HG03469 (cell line): Measurements from ENCODE around the gene CELF5.
A peak's percentile ranks its signal among the peaks of the same experiment; 100 is the strongest.

Experiments
- ATAC-seq: cut with Tn5 transposase; IDR thresholded peaks from one replicate; pipeline ENCODE4 v1.9.1; 2021; ENCODE audit warnings: mild to moderate bottlenecking, moderate library complexity, moderate number of reproducible peaks; ENCODE audit not compliant: unreplicated experiment

CELF5 gene

DNA sequence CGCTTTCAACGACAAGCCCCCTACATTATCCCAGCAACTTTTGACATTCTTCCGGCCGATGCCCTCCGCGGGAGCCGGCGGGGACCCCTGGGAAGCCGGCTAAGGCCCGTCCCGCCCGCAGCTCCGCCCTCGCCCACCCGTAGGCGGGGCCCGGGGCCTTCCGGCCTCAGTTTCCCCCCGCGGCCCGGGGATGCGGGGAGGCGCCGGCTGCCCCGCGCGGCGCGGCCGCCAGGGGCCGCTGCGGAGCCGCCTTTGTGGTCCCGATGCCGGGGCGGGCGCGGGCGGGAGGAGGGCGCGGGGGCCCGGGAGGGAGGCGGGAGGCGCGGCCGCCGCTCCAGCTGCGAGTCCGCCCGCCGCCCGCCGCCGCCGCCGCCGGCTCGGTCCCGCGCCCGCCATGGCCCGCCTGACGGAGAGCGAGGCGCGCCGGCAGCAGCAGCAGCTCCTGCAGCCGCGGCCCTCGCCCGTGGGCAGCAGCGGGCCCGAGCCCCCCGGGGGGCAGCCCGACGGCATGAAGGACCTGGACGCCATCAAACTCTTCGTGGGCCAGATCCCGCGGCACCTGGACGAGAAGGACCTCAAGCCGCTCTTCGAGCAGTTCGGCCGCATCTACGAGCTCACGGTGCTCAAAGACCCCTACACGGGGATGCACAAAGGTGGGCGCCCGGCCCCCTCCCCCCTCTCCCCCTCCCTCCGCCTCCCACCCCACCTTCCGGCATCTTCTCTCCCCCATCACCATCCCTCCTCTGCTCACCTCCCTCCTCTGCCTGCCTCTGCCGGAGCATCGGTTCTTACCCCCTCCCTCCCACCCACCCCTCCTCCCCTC lies at the start of gene CELF5:
Gene CELF5, plus strand, starts transcription at position 316 of the 823 bp plus-strand sequence. Its CDS starts 79 bp downstream, at position 395.
- no peak for ATAC-seq

DNA sequence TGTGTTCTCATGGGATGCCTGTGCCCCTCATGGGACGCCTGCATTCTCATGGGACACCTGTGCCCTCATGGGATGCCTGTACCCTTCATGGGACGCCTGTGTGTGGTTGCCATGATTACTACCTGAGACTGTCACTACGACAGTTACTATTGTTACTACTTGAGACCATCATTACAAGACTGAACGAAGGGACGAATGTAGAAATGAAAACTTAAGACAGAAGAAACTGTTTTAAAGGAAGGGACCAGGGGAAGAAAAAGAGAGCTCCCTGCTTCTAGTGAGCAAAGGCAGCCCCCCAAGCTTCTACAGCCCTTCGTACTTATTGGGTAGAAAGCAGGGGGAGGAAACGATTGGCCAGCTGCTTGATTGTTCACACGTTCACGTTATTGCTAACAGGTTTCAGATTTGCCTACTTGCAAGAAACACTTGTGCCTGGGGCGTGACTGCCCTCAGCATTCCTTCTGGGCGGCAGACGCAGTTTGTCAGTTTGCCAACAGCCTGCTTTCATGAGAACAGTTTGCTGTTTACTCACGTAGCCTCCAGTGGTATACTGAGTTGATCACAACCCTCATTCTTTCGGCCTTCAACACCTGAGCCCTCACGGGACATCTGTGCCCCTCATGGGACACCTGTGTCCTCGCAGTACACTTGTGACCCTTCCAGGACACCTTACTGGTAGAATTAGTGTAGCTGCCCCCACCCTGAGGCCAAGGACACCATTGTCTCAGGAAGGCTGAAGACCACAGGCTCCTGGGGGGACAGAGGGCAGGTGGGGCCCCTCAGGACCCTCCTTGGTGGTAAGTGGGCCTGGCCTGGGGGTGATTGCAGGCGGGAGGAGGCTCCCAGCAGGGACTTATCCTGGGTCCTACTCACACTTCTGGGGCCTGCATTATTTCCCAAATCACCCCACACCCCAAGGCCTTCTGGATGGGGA lies 48.4 kb upstream of the CELF5 start:
- no peak for ATAC-seq

DNA sequence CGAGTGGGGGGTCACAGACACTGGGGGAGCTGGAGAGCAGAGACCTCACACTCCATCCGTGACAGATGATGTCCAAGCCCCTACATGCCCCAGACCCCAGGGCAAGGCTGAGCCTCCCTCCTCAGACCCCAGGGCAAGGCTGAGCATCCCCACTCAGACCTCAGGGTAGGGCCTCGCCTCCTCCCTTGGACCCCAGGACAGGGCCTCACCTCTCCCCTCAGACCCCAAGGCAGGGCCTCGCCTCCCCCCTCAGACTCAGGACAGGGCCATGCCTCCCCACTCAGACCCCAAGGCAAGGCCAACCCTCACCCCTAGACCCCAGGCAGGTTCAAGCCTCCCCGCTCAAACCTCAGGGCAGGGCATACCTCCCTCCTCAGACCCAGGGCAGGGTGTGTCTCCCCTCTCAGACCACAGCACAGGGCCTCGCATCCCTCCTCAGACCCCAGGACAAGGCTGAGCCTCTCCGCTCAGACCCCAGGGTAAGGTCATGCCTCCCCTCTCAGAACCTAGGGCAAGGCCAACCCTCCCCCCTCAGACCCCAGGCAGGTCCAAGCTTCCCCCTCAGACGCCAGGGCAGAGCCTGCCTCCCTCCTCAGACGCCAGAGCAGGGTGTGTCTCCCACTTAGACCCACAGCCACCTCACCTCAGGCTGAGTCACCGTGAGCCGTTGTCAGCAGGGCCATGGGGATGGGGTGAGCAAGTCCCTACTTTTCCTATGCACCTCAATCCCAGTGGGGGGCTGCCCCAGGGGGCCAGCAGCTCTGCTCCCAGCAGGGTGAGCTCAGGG lies 47.6 kb upstream of the CELF5 start:
- no peak for ATAC-seq

DNA sequence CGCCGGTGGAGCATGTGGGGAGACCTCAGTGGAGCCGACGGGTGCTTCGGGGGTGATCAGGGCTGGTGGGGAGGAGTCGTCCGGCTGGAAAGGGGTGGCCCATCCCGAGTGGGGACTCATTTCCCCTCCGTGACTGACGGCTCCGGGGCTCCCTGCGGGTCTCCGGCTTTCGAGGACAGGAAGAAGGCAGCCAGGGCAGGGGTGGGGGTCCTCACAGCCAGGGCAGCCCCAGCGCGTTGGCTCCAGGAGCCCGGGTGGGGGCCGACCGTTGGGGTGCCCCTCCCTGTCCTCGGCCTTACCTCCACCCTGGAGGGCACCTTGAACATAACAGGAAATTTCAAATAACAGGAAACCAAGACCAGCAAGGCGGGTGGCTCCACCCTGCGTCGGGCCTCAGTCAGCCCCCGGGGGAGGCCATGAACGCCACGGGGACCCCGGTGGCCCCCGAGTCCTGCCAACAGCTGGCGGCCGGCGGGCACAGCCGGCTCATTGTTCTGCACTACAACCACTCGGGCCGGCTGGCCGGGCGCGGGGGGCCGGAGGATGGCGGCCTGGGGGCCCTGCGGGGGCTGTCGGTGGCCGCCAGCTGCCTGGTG lies 46.0 kb upstream of the CELF5 start, which contains the start of gene S1PR4:
Gene S1PR4, plus strand, starts transcription at position 393 of the 596 bp plus-strand sequence. Its CDS starts 24 bp downstream, at position 417.
- ATAC-seq = no peak

DNA sequence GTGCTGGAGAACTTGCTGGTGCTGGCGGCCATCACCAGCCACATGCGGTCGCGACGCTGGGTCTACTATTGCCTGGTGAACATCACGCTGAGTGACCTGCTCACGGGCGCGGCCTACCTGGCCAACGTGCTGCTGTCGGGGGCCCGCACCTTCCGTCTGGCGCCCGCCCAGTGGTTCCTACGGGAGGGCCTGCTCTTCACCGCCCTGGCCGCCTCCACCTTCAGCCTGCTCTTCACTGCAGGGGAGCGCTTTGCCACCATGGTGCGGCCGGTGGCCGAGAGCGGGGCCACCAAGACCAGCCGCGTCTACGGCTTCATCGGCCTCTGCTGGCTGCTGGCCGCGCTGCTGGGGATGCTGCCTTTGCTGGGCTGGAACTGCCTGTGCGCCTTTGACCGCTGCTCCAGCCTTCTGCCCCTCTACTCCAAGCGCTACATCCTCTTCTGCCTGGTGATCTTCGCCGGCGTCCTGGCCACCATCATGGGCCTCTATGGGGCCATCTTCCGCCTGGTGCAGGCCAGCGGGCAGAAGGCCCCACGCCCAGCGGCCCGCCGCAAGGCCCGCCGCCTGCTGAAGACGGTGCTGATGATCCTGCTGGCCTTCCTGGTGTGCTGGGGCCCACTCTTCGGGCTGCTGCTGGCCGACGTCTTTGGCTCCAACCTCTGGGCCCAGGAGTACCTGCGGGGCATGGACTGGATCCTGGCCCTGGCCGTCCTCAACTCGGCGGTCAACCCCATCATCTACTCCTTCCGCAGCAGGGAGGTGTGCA lies 45.3 kb upstream of the CELF5 start:
- ATAC-seq = no peak

DNA sequence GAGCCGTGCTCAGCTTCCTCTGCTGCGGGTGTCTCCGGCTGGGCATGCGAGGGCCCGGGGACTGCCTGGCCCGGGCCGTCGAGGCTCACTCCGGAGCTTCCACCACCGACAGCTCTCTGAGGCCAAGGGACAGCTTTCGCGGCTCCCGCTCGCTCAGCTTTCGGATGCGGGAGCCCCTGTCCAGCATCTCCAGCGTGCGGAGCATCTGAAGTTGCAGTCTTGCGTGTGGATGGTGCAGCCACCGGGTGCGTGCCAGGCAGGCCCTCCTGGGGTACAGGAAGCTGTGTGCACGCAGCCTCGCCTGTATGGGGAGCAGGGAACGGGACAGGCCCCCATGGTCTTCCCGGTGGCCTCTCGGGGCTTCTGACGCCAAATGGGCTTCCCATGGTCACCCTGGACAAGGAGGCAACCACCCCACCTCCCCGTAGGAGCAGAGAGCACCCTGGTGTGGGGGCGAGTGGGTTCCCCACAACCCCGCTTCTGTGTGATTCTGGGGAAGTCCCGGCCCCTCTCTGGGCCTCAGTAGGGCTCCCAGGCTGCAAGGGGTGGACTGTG lies 44.6 kb upstream of the CELF5 start:
- no peak for ATAC-seq

DNA sequence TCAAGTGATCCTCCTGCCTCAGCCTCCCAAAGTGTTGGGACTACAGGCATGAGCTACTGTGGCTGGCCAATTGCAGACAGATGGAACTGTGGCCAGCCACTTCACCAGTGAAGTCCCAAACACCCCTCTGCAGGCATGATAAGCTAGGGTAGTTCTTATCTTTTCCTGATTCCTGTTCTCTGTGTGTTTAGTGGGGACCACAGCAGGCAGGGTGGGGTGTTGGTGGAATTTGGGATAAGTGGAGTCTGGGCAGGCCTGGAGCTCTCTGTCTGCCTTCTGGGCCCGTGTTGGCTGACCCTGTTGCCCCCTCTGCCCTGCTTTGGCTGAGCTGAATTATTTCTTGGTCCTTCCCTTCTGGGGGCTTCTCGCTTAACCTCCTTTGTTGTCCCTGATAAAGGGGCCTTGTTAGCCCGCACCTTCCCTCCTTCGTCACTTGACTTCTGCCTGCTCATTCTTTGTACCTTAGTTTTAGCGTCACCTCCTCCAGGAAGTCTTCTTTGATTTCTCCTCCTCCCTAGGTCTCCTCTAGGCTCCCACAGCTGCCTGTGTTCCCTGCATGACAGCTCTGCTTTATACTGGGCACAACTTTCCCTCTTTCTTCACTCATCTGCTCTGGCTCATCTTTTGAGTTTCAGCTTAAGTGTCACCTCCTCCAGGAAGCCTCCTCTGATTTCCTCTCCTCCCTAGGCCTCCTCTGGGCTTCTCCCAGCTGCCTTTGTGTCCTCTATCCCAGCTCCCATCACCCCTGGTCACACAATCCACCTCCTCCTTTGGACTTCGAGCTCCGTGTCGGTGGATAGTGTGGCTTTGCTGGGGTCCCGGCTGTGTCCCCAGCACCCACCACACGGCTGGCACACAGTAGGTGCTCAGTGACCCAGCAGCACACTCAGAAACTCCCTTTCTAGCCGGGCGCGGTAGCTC lies 40.5 kb upstream of the CELF5 start:
- no peak for ATAC-seq

DNA sequence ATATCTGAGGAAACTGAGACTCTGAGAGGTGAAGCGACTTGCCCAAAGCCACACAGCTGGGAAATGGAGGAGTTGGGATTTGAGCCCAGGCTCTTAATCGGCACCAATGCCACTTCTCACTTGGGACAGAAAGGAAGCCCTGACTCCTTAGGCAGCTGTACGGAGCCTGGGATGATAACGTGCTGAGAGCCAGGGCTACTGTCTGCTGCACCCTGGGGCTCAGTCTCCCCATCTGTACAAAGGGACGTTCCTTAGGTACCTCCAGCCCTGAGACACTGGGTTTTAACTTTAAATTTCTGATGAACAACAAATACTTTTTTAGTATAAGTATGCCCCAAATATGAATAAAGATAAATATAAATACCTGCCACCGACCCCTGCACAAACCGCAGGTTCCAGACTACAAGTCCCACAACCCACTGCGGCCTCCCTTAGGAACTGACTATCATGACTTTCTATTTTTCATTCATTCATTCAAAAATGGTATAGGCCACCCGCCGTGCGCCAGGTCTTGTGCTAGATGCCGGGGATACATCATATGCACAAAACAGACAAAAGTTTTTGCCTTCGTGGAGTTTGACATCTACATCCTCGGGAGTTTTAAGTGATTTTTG lies 39.5 kb upstream of the CELF5 start:
- ATAC-seq = peak; percentile 7

DNA sequence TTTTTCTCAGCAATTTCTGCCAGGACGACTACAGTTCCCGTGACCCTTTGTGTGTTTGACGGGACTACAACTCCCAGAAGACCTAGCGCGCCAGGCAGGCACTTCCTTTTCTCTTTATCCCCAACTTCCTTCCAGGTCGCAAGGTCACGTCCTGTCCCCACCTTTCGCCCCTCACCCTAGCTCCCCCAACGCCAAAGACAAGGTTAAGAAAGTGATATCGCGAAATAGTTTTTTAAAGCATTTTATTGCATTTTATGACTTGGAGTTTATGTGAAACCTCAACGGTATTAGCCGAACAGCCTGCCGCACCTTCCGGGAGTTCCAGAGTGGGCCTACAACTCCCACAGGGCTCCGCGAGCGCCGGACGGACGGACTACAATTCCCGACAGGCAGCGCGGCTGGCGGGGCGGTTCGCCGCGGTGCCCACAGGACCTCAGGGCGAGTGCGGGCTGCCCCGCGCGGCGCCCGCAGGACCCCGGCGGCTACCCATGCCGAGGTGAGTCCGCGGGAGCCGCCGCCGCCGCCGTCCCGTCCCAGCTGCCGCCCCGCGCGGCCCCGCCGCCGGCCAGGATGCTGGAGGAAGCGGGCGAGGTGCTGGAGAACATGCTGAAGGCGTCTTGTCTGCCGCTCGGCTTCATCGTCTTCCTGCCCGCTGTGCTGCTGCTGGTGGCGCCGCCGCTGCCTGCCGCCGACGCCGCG lies 38.9 kb upstream of the CELF5 start, which contains the start of gene NCLN:
Gene NCLN, plus strand, starts transcription at position 470 of the 699 bp plus-strand sequence. Its CDS starts 101 bp downstream, at position 571.
- peak; percentile 50 for ATAC-seq

DNA sequence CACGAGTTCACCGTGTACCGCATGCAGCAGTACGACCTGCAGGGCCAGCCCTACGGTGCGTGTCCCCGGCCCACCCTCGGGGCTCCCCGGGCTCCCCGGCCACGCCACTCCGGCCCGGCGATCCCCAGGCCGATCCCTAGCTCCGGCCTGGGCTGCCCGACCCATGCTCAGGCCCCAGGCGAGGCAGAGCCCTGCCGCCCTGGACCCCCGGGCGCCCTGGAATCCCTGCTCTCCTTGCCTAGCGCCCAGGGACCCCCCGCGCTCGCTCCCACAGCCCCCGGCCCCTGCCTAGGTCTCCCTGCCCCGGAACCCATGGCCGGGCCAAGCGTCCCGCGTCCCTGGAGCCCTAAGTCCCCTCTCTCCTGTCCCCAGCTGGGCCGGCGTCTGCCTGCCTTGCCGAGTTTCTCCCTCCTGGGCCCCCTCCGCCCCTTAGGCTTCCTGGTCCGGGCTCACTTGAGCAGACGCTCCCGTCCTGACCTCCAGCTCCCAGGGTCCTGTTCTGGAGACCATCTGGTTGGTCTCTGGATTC lies 38.2 kb upstream of the CELF5 start:
- peak; percentile 20 for ATAC-seq

DNA sequence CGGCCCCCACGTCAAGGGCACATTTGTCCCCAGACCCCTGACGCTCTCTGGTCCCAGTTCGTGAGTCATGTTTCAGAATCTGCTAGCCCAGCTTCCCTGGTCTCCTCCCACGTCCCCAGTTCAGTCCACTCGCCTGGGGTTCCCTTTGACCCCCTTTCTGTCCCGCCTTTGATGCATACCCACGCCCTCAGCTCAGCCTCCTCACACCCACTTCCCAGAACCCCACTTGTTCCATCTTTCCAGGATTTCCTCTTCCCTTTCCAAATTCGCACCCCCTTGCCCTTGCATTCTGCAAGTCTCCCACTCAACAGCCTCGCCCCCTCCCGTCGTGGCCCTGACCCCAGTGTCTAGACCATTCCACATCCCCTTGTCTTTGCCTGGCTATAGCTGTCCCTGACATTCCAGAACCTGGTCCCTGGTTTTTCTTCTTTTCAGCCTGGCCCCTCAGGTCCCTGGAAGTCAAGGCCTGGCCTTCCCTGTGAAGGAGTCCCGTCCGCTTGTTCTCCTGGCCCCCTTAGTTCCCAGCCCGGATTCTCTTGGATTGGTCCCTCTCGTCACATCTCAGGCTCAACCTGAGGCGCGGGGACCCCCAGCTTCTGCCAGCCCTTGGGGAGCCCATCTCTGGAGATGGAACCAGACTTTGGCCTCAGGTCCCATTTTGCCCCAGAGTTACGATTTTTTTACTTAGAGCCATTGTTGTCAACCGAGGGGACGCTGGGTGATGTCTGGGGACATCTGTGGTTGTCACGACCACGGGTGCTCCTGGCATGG lies 37.4 kb upstream of the CELF5 start:
- no peak for ATAC-seq

DNA sequence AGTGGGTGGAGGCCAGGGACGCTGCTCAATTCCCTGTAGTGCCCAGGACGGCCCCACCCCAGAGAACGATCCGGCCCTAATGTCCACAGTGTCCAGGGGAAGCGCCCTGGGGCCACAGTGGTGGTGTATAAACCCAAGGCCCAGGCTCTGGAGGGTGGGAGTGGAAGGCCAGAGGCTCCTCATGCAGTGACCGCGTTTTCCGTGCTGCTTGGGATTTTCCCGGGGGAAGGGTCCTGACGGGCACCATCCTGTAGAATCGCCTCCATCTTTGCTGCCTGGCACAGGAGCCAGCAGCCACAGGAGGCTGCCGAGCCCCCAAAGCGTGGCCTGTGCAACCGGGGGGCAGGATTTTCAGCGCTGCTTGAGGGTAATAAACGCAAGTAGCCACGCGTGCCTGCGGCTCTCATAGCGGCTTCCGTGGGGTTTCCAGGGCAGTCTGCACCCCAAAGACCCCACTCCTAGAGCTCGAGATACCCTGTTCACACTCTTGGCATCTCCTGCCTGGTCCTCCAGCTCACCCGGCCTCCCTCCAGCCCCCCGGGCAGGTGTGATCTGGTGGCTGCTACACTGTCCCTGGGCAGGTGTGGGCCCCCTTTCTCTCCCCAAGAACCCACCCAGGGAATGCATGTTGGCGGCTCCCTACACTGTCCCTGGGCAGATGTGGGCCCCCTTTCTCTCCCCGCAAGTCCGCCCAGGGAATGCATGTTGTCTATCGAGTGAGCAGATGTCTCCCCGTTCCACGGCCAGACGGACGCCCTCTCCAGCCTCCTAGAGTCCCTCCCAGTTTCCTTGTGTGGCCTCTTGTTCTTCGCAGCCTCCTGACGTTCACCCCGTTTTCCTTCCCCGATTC lies 36.6 kb upstream of the CELF5 start:
- ATAC-seq = no peak

DNA sequence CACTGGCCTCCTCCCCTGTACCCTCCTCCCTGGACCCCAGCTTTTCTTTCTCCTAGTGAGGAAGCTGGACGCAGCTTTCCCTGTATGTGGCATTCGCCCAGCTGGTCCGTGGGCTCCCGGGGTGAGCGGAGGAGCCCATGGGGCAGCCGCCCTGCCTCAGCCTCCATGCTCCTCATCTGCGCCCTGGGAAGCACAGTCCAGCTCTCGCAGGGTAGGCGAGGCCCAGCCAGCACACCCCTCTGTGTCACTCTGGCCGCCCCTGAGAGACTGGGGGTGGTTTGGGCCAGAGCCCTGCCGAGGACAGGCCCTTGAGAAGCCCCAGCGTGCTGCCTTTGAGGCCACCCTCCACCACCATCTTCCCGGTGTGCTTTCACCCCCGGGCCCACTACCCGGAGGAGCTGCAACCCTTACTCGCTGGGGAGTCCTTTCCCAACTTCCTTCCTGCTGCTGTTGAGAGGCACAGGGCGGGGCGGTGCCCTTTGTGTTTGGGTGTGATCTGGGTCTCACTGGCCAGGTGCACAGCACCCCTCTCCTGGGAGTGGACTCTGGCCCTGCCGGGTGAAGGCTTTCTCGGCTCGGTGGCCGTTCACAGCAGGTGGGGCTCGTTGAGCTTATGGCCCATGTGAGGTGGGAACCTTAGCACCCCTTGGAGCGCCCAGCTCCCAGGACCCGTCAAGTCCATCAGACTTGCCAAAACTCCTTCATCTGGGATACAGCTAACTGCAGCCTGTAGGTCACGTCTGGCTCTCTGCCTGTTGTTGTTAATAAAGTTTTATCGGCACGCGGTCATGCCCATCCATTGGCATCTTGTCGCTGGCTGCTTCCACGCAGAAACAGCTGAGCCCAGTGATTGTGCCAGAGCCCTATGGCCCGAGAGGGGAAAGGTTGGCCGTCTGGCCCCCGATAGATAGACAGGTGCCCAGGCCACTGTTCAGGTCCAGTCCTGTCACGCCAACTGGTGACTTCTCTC lies 35.5 kb upstream of the CELF5 start:
- no peak for ATAC-seq
